Right ventricle myocardium inferior (tissue), 1 donor: ENCODE results near the gene RPE. TPM values are rescaled to one million over a fixed set of nuclear protein-coding genes. Genes with fewer than 3 reads are reported as not detected.

ENCODE experiments used
- ATAC-seq: fragments of 200-7000 bp; cut with Tn5 transposase; one replicate; pipeline ENCODE4 v1.9.1; 2020; ENCODE audit warnings: mild to moderate bottlenecking, moderate library complexity
- DNase-seq: peaks from one replicate; pipeline ENCODE4 v3.0.0; 2021; ENCODE audit errors: missing footprints
- intact Hi-C: fragments of 100-400 bp; cut with DNase I; formaldehyde crosslinking; loops from one replicate; pipeline ENCODE4 v1.11.0; 2022
- total RNA-seq: library from RNA; stranded (reverse); fragmentation: NEBNext Ultra II Directional; extraction: Animal tissue kit (Norgen Biotek cat#: 25700); gene quantifications from one replicate; pipeline ENCODE4 v1.2.1, GENCODE V29; 2021
- donor health status: DM: no; HTN: yes; CAD: no; lungs with severe emphysema.

Gene RPE
- total RNA-seq, 1 donor from 2014 or later, result 15.4 TPM

- intact Hi-C loops, result no loop called here
- ATAC-seq (no peak), DNase-seq (no peak)
Observed at GRCh38 chr2:210055825-210056224, 53.4 kb downstream of the RPE start.

GRCh38 chr2:210063306-210063705 is 60.9 kb downstream of the RPE start:
- intact Hi-C loops, result no loop called here
- DNase-seq (no peak), ATAC-seq (no peak)

Other genes with a start within 250 kb of the RPE start
- gene UNC80, start 230.8 kb upstream of the RPE start, total RNA-seq, result not detected
- 14.7 TPM for gene KANSL1L, start 168.8 kb downstream of the RPE start, total RNA-seq
- 0.76 TPM for gene ACADL, start 222.8 kb downstream of the RPE start, total RNA-seq